C4-2B (cell line): ENCODE results near the gene TSG101.

Experiments
- ZFX ChIP-seq: fragments of 450-650 bp; IDR thresholded peaks from 2 replicates; pipeline ENCODE4 v1.6.1; 2017
- TF ChIP-seq, protein P1 (sequence below): fragments of 450-650 bp; conservative IDR thresholded peaks from 2 replicates; pipeline ENCODE4 v1.5.1; 2017; ENCODE audit warnings: mild to moderate bottlenecking

- TF ChIP-seq, protein P1, sequence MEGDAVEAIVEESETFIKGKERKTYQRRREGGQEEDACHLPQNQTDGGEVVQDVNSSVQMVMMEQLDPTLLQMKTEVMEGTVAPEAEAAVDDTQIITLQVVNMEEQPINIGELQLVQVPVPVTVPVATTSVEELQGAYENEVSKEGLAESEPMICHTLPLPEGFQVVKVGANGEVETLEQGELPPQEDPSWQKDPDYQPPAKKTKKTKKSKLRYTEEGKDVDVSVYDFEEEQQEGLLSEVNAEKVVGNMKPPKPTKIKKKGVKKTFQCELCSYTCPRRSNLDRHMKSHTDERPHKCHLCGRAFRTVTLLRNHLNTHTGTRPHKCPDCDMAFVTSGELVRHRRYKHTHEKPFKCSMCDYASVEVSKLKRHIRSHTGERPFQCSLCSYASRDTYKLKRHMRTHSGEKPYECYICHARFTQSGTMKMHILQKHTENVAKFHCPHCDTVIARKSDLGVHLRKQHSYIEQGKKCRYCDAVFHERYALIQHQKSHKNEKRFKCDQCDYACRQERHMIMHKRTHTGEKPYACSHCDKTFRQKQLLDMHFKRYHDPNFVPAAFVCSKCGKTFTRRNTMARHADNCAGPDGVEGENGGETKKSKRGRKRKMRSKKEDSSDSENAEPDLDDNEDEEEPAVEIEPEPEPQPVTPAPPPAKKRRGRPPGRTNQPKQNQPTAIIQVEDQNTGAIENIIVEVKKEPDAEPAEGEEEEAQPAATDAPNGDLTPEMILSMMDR, result no peak
- no peak for TF ChIP-seq ZFX
Measured at GRCh38 chr11:18479063-18479462, 47.7 kb downstream of the TSG101 start.
